ENCODE results near the gene NEIL3. TPM values are rescaled to one million over a fixed set of nuclear protein-coding genes. Genes with fewer than 3 reads are reported as not detected.

The NEIL3 gene
- total and polyA plus RNA-seq, 2 donors (not counting 1 experiment from before 2014, with no cell fraction given), result 0.15 TPM; not detected in 1

DNA sequence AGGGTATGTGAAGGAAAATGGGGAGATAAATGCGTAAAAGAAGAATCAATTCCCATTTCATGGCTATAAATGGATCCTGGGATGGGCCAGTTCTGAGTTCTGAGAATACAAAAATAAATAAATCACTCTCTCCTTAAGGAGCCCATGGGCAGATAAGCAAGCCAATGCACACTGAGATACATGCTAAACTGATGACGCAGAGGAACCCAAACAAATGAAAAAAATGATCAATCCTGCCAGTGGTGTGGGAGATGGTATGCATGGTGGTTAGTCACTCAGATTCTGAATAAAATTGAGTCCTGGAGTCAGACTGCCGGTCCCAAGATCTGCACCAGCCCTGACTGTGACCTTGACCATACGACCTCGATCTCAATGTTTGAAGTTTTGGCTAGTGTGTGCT, 59.7 kb downstream of the NEIL3 start:
- no peak overlapping the region for H3K4me2 ChIP-seq (replicated peaks; ENCODE audit: low read depth, low read length, poor library complexity, severe bottlenecking)
- H3K27me3 ChIP-seq (replicated peaks in 1 of 4; ENCODE audit: control extremely low read depth in 1 of 4, control insufficient read depth in 3 of 4, insufficient read depth in 4 of 4, low read length in 3 of 4), result no peaks in the 10 kb centered on the region
- H3K36me3 ChIP-seq (replicated peaks in 1 of 2; ENCODE audit: control extremely low read depth in 1 of 2, control insufficient read depth in 1 of 2, extremely low read depth in 1 of 2, insufficient read depth in 2 of 2, low read length in 1 of 2), result no peaks in the 10 kb centered on the region
- intact Hi-C loops (cut with micrococcal nuclease), result no loop called here
- no peak overlapping the region for H3K27ac Mint-ChIP-seq
- no peaks in the 10 kb centered on the region for H4K20me1 ChIP-seq (ENCODE audit: control insufficient read depth, insufficient read depth, low read length, poor library complexity, severe bottlenecking)
- H3K27ac ChIP-seq (ENCODE audit: low read length in 2 of 2), result no peak overlapping the region
- H3K4me1 ChIP-seq (ENCODE audit: control insufficient read depth in 2 of 2, insufficient read depth in 2 of 2, low read length in 2 of 2), result no peaks in the 10 kb centered on the region
- DNase-seq (no peak), ATAC-seq (ENCODE audit: low read depth) (no peak)
- no peaks in the 10 kb centered on the region for H3K9me3 Mint-ChIP-seq (ENCODE audit: insufficient read depth)
- H3K9me3 ChIP-seq (ENCODE audit: control extremely low read depth in 1 of 3, control insufficient read depth in 2 of 3, insufficient read depth in 1 of 3, low read length in 2 of 3), result peaks cover 0 to 4% (median 0%) of the 10 kb centered on the region in 3 donors
- WGBS (ENCODE audit: insufficient coverage), result 100% methylated on average over 4 of the region's 5 CpGs
- TF ChIP-seq, protein P1, sequence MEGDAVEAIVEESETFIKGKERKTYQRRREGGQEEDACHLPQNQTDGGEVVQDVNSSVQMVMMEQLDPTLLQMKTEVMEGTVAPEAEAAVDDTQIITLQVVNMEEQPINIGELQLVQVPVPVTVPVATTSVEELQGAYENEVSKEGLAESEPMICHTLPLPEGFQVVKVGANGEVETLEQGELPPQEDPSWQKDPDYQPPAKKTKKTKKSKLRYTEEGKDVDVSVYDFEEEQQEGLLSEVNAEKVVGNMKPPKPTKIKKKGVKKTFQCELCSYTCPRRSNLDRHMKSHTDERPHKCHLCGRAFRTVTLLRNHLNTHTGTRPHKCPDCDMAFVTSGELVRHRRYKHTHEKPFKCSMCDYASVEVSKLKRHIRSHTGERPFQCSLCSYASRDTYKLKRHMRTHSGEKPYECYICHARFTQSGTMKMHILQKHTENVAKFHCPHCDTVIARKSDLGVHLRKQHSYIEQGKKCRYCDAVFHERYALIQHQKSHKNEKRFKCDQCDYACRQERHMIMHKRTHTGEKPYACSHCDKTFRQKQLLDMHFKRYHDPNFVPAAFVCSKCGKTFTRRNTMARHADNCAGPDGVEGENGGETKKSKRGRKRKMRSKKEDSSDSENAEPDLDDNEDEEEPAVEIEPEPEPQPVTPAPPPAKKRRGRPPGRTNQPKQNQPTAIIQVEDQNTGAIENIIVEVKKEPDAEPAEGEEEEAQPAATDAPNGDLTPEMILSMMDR (IDR thresholded peaks at IDR 0.05), result no peak
- no peak for TF ChIP-seq EZH2 (IDR thresholded peaks at IDR 0.05; ENCODE audit: borderline replicate concordance, insufficient read depth, low read depth, low read length, poor library complexity, severe bottlenecking)
- H3K27me3 Mint-ChIP-seq, result no peaks in the 10 kb centered on the region
- H3K4me1 Mint-ChIP-seq, result no peaks in the 10 kb centered on the region
- no peak overlapping the region for H2AFZ ChIP-seq (ENCODE audit: insufficient read depth, low read depth, low read length, poor library complexity, severe bottlenecking)
- H3K4me3 ChIP-seq (ENCODE audit: control extremely low read depth in 1 of 5, extremely low read depth in 1 of 5, insufficient read depth in 1 of 5, low read depth in 2 of 5, low read length in 4 of 5), result no peak overlapping the region
- no peak overlapping the region for H3K9ac ChIP-seq (ENCODE audit: low read length)
- no peak overlapping the region for H3K4me3 Mint-ChIP-seq
- ChIA-PET CTCF (no interaction called here), POLR2A (no interaction called here)
- H3K79me2 ChIP-seq (ENCODE audit: control insufficient read depth, insufficient read depth, low read length), result no peaks in the 10 kb centered on the region

DNA sequence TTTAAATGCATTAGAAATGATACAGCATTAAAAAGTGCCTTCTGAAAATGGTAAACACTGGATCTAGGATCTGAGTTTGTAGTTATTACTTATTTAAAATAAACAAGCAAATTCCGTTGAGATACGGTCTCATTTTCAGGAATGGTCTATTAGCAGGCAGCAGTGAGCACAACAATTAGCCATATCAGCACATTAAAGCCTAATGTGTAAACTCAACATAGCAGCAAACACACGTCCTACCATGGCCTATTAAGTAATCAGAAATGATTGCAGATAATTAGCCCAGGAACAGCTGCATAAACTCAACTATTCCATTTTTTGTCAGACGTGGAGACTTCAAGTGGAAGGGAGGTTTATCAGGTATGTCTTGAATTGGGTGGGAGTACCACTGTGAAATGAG, 61.8 kb downstream of the NEIL3 start:
- Histone ChIP-seq H3K4me1 (ENCODE audit: control insufficient read depth in 2 of 2, insufficient read depth in 2 of 2, low read length in 2 of 2) (no peaks in the 10 kb centered on the region), H3K9ac (ENCODE audit: low read length) (no peak overlapping the region), H4K20me1 (ENCODE audit: control insufficient read depth, insufficient read depth, low read length, poor library complexity, severe bottlenecking) (no peaks in the 10 kb centered on the region), H3K36me3 (replicated peaks in 1 of 2; ENCODE audit: control extremely low read depth in 1 of 2, control insufficient read depth in 1 of 2, extremely low read depth in 1 of 2, insufficient read depth in 2 of 2, low read length in 1 of 2) (no peaks in the 10 kb centered on the region), H3K4me3 (ENCODE audit: control extremely low read depth in 1 of 5, extremely low read depth in 1 of 5, insufficient read depth in 1 of 5, low read depth in 2 of 5, low read length in 4 of 5) (no peak overlapping the region), H3K4me2 (replicated peaks; ENCODE audit: low read depth, low read length, poor library complexity, severe bottlenecking) (no peak overlapping the region), H2AFZ (ENCODE audit: insufficient read depth, low read depth, low read length, poor library complexity, severe bottlenecking) (no peak overlapping the region), H3K9me3 (ENCODE audit: control extremely low read depth in 1 of 3, control insufficient read depth in 2 of 3, insufficient read depth in 1 of 3, low read length in 2 of 3) (peaks cover 0 to under 1% (median 0%) of the 10 kb centered on the region in 3 donors), H3K27ac (ENCODE audit: low read length in 2 of 2) (no peak overlapping the region), H3K79me2 (ENCODE audit: control insufficient read depth, insufficient read depth, low read length) (no peaks in the 10 kb centered on the region), H3K27me3 (replicated peaks in 1 of 4; ENCODE audit: control extremely low read depth in 1 of 4, control insufficient read depth in 3 of 4, insufficient read depth in 4 of 4, low read length in 3 of 4) (peaks cover 0 to 3% (median 0%) of the 10 kb centered on the region in 4 experiments)
- intact Hi-C loops (cut with micrococcal nuclease), result no loop called here
- TF ChIP-seq, protein P1 (IDR thresholded peaks at IDR 0.05), result no peak
- no peak for TF ChIP-seq EZH2 (IDR thresholded peaks at IDR 0.05; ENCODE audit: borderline replicate concordance, insufficient read depth, low read depth, low read length, poor library complexity, severe bottlenecking)
- no CpG with 5 or more reads among the region's 4 CpGs for WGBS (ENCODE audit: insufficient coverage)
- POLR2A ChIA-PET, result no interaction called here
- H3K4me1 Mint-ChIP-seq, result no peaks in the 10 kb centered on the region
- no peak overlapping the region for H3K27ac Mint-ChIP-seq
- no peak overlapping the region for H3K4me3 Mint-ChIP-seq
- DNase-seq (no peak), ATAC-seq (ENCODE audit: low read depth) (no peak)
- H3K27me3 Mint-ChIP-seq, result no peaks in the 10 kb centered on the region
- no peaks in the 10 kb centered on the region for H3K9me3 Mint-ChIP-seq (ENCODE audit: insufficient read depth)
- CTCF ChIA-PET, result no interaction called here
